Measurements from ENCODE around the gene PRRC2B. TPM values are rescaled to one million over a fixed set of nuclear protein-coding genes. Genes with fewer than 3 reads are reported as not detected.
A peak's percentile ranks its signal among the peaks of the same experiment; 100 is the strongest.
"Not testable (repeated sequence)": the region's sequence is repeated elsewhere in the genome, so short reads cannot be mapped to it uniquely, and the experiment has no call there.

Gene PRRC2B
- total RNA-seq, 2 experiments from 2014 or later, result 300 to 309 TPM

- peaks cover 44% of the 10 kb centered on the region for H3K4me1 Mint-ChIP-seq
- ATAC-seq (ENCODE audit: low read depth), result peak; percentile 64
- POLR2A ChIA-PET, result interaction anchor here (0.8 to 1.8 kb wide), 11 partner anchors 18 to 248 kb away, joined by 3 to 6 read pairs (median 4); no protein-coding TSS in a partner anchor
These were observed 106.5 kb downstream of the PRRC2B start for GRCh38 chr9:131500377-131500776.

DNA sequence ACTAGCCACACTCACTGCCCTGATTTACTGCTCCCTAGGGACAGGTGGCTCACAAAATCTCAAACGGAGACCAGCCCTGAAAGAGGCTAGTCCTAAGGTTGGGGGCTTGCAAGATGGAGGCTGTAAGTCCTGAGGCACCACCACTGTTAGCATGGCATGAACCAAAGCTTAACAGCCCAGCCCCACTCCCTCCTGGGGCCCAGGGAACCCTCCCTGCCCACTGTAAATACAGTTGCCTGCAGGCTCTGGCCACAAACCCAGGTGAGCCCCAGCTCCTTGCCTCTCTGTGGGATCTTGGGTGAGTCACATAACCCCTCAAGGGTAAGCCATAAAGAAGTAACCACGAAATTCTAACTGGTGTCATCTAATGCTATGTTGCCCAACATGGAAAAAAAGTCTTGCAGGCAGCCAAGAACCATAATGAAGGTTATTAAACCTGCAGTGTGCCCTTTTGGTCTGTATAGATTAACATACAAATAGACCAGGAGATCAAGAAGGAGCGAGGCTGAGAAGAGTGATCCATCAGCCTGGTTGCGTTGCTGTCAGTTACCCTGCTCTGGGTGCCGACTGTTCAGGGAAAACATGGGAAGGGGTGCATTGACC, 107.2 kb downstream of the PRRC2B start:
- H3K36me3 Mint-ChIP-seq, result peaks cover 10% of the 10 kb centered on the region
- H3K9me3 Mint-ChIP-seq, result no peaks in the 10 kb centered on the region
- ATAC-seq (ENCODE audit: low read depth) (peak; percentile 30), DNase-seq (peak; percentile 65)
- H3K4me3 Mint-ChIP-seq, result peak overlapping the region; percentile 66
- peak overlapping the region; percentile 90 for H3K27ac Mint-ChIP-seq
- peaks cover 44% of the 10 kb centered on the region for H3K4me1 Mint-ChIP-seq
- POLR2A ChIA-PET, result interaction anchor here (0.8 to 1.8 kb wide), 11 partner anchors 19 to 249 kb away, joined by 3 to 6 read pairs (median 4); no protein-coding TSS in a partner anchor
- H3K27me3 Mint-ChIP-seq, result no peaks in the 10 kb centered on the region

More at GRCh38 chr9:131500377-131500776, 106.5 kb downstream of the PRRC2B start:
- H3K4me3 Mint-ChIP-seq, result peak overlapping the region; percentile 66
- peak; percentile 68 for DNase-seq
- H3K27me3 Mint-ChIP-seq, result no peaks in the 10 kb centered on the region
- no peaks in the 10 kb centered on the region for H3K9me3 Mint-ChIP-seq
- peaks cover 12% of the 10 kb centered on the region for H3K36me3 Mint-ChIP-seq
- peak overlapping the region; percentile 90 for H3K27ac Mint-ChIP-seq

DNA sequence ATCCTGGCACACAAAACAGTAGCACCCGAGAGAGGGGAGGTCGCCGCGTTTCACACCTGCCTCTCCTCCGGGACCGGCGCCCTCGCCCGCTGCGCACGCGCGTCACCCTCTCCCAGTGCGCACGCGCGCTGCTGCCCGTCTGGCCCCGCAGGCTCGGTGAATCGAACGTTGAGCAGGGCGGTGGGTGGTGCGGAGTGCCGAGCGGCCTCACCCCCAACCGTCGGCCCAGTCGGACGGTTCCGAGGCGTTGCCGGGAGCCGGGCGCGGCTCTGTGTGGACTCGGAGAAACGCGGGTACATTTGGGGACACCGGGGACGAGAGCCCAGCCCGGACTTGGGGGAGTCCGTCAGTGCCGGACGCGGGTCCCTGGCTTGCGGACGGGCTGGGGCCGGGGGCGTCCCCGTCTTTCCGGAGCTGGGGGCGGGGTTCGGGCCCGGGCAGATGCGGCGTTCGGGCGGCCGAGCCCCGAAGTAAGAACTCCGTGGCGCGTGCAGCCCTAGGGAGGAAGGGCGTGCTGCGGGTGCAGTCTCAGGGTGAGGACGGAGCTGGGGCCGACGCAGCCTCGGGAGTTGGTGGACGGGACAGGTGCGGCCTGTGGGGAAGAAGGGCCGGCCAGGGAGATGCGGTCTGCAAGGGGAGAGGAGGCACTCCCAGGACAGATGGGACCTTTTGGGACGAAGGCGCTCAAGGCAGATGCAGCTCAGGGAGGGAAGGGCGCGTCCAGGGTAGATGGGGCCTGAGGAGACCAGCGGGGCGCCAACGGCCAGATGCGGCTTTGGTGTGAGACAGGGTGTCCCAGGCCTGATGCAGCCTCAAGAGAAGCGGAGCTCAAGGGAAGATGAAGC, 109.1 kb downstream of the PRRC2B start, which contains the start of gene POMT1:
Gene POMT1, plus strand, starts transcription at position 138 of the 845 bp plus-strand sequence. CDS start 1,301 bp downstream, outside the sequence.
- H3K9me3 Mint-ChIP-seq, result no peaks in the 10 kb centered on the region
- DNase-seq (peak; percentile 92), ATAC-seq (ENCODE audit: low read depth) (peak; percentile 69)
- H3K27me3 Mint-ChIP-seq, result no peaks in the 10 kb centered on the region
- peak within 1 kb of the TSS; percentile 90 for H3K27ac Mint-ChIP-seq
- POLR2A ChIA-PET, result interaction anchor here (0.9 to 1.8 kb wide), 6 partner anchors 9 to 240 kb away, joined by 3 to 7 read pairs (median 4); no protein-coding TSS in a partner anchor
- peaks cover 8% of the 10 kb centered on the region for H3K36me3 Mint-ChIP-seq
- peaks cover 44% of the 10 kb centered on the region for H3K4me1 Mint-ChIP-seq
- peak within 1 kb of the TSS; percentile 99 for H3K4me3 Mint-ChIP-seq

- Mint-ChIP-seq H3K27ac (peak overlapping the region; percentile 89), H3K4me1 (peaks cover 37% of the 10 kb centered on the region), H3K4me3 (peak overlapping the region; percentile 99), H3K27me3 (no peaks in the 10 kb centered on the region), H3K36me3 (peaks cover 8% of the 10 kb centered on the region), H3K9me3 (no peaks in the 10 kb centered on the region)
- ATAC-seq (ENCODE audit: low read depth) (peak; percentile 37), DNase-seq (peak; percentile 68)
- POLR2A ChIA-PET, result interaction anchor here (0.9 to 1.8 kb wide), 6 partner anchors 9 to 240 kb away, joined by 3 to 7 read pairs (median 4); no protein-coding TSS in a partner anchor
These were observed 110.0 kb downstream of the PRRC2B start for GRCh38 chr9:131503626-131504465.

- ATAC-seq (ENCODE audit: low read depth) (no peak), DNase-seq (no peak)
- Mint-ChIP-seq H3K9me3 (no peaks in the 10 kb centered on the region), H3K4me3 (no peak overlapping the region), H3K36me3 (peaks cover 9% of the 10 kb centered on the region), H3K27ac (no peak overlapping the region), H3K27me3 (no peaks in the 10 kb centered on the region), H3K4me1 (peaks cover 29% of the 10 kb centered on the region)
- POLR2A ChIA-PET, result no interaction called here
These were observed 111.1 kb downstream of the PRRC2B start for GRCh38 chr9:131505012-131505411.

DNA sequence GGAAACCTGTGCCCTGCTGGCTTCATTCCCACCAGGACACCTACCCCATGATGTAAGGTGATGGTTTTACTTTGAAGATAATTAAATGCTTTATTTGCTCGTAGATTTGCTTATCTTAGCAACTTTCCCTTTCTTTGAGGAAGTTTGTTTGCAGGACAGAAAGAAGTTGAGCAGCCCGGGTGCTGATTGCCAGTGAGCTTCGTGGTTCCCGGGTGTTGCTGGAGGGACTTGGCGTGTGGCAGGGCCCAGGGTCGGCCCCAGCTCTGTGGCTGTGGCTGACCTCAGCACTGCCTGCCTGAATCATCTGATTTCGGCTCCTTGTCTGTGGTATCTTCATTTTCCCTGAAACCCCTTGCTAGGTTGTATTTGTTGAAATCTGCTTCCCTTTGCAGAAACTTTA, 117.5 kb downstream of the PRRC2B start:
- no peaks in the 10 kb centered on the region for H3K9me3 Mint-ChIP-seq
- no peak overlapping the region for H3K4me3 Mint-ChIP-seq
- H3K27ac Mint-ChIP-seq, result no peak overlapping the region
- ATAC-seq (ENCODE audit: low read depth) (no peak), DNase-seq (no peak)
- H3K36me3 Mint-ChIP-seq, result peaks cover 6% of the 10 kb centered on the region
- no peaks in the 10 kb centered on the region for H3K27me3 Mint-ChIP-seq
- H3K4me1 Mint-ChIP-seq, result no peaks in the 10 kb centered on the region
- POLR2A ChIA-PET, result interaction anchor here (0.5 kb wide), 1 partner anchor 23 kb away, joined by 5 read pairs; no protein-coding TSS in a partner anchor

DNA sequence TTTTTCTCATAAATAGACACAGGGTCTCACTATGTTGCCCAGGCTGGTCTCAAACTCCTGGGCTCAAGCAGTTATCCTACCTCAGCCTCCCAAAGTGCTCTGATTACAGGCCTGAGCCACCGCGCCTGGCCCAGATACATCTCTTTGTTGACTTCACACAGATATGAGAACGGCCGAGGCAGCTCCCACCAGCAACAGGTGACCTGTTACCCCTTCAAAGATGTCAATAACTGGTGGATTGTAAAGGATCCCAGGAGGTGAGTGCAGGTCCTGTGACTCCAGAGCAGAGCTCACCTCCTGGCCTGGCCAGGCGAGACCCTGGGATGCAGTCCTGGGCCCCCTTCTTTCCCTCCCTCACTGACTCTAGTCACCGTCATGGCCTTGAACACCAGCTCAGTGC, 118.0 kb downstream of the PRRC2B start:
- Mint-ChIP-seq H3K27me3 (no peaks in the 10 kb centered on the region), H3K4me3 (no peak overlapping the region), H3K36me3 (peaks cover 6% of the 10 kb centered on the region), H3K4me1 (no peaks in the 10 kb centered on the region), H3K9me3 (no peaks in the 10 kb centered on the region), H3K27ac (no peak overlapping the region)
- ATAC-seq (ENCODE audit: low read depth) (no peak), DNase-seq (no peak)
- POLR2A ChIA-PET, result interaction anchor here (0.5 to 1.4 kb wide), 2 partner anchors 8 to 22 kb away, joined by 4 to 5 read pairs; no protein-coding TSS in a partner anchor

DNA sequence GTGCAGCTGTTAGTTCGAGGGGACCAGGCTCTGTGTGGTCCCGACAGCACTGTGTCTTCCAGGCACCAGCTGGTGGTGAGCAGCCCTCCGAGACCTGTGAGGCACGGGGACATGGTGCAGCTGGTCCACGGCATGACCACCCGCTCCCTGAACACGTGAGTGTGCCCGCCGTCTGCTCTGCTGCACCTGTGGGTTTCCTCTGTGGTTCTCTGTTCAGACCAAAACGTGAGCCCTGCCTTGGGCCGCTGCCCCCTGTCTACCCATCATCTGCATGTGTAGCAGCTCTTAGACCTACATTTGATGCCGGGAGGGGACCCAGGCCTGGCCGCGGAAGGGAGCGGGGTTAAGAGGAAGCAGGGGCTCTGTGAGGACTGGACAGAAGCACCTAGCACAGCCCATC, 119.3 kb downstream of the PRRC2B start:
- ATAC-seq (ENCODE audit: low read depth), result no peak
- Mint-ChIP-seq H3K4me1 (no peaks in the 10 kb centered on the region), H3K27ac (no peak overlapping the region), H3K9me3 (no peaks in the 10 kb centered on the region), H3K27me3 (no peaks in the 10 kb centered on the region), H3K4me3 (no peak overlapping the region), H3K36me3 (peaks cover 6% of the 10 kb centered on the region)
- DNase-seq, result no peak
- POLR2A ChIA-PET, result interaction anchor here (1.0 to 1.4 kb wide), 2 partner anchors 10 kb away, joined by 4 read pairs; no protein-coding TSS in a partner anchor

DNA sequence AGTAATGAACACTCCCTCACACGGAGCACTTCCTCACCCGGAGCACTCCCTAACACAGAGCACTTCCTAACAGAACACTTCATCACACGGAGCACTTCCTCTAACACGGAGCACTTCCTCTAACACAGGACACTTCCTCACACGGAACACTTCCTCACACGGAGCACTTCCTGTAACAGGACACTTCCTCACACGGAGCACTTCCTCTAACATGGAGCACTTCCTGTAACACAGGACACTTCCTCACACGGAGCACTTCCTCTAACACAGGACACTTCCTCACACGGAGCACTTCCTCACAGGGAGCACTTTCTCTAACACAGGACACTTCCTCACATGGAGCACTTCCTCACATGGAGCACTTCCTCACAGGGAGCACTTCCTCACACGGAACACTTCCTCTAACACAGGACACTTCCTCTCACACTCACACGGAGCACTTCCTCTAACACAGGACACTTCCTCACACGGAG, 121.7 kb downstream of the PRRC2B start:
- H3K27me3 Mint-ChIP-seq; POLR2A ChIA-PET; H3K4me3 Mint-ChIP-seq; H3K27ac Mint-ChIP-seq; H3K9me3 Mint-ChIP-seq; ATAC-seq (ENCODE audit: low read depth); H3K4me1 Mint-ChIP-seq; H3K36me3 Mint-ChIP-seq; DNase-seq: not testable (repeated sequence)

DNA sequence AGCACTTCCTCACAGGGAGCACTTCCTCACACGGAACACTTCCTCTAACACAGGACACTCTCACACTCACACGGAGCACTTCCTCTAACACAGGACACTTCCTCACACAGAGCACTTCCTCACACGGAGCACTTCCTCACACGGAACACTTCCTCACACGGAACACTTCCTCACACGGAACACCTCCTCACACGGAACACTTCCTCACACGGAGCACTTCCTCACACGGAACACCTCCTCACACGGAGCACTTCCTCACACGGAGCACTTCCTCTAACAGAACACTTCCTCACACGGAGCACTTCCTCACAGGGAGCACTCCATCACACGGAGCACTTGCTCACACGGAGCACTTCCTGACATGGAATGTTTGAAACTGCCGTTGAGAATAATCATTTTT, 122.2 kb downstream of the PRRC2B start:
- H3K4me3 Mint-ChIP-seq, result no peak overlapping the region
- H3K36me3 Mint-ChIP-seq, result no peaks in the 10 kb centered on the region
- no peaks in the 10 kb centered on the region for H3K27me3 Mint-ChIP-seq
- H3K27ac Mint-ChIP-seq, result no peak overlapping the region
- H3K9me3 Mint-ChIP-seq, result no peaks in the 10 kb centered on the region
- H3K4me1 Mint-ChIP-seq, result no peaks in the 10 kb centered on the region
- no peak for ATAC-seq (ENCODE audit: low read depth)
- DNase-seq, result no peak
- POLR2A ChIA-PET, result no interaction called here

- POLR2A ChIA-PET, result no interaction called here
- ATAC-seq (ENCODE audit: low read depth), result no peak
These were observed 123.0 kb downstream of the PRRC2B start for GRCh38 chr9:131516930-131517329.

GRCh38 chr9:131517761-131518190, 123.9 kb downstream of the PRRC2B start:
- POLR2A ChIA-PET, result no interaction called here
- Mint-ChIP-seq H3K4me1 (no peaks in the 10 kb centered on the region), H3K27ac (no peak overlapping the region), H3K27me3 (no peaks in the 10 kb centered on the region), H3K9me3 (no peaks in the 10 kb centered on the region), H3K4me3 (no peak overlapping the region), H3K36me3 (no peaks in the 10 kb centered on the region)
- ATAC-seq (ENCODE audit: low read depth) (no peak), DNase-seq (no peak)

More at GRCh38 chr9:131516930-131517329, 123.0 kb downstream of the PRRC2B start:
- Mint-ChIP-seq H3K4me1 (no peaks in the 10 kb centered on the region), H3K9me3 (no peaks in the 10 kb centered on the region), H3K27ac (no peak overlapping the region), H3K36me3 (no peaks in the 10 kb centered on the region), H3K27me3 (no peaks in the 10 kb centered on the region), H3K4me3 (no peak overlapping the region)
- DNase-seq, result no peak
